Esophagus (tissue), 2 donors: Measurements from ENCODE around the gene PNMA8A. TPM values are rescaled to one million over a fixed set of nuclear protein-coding genes. Genes with fewer than 3 reads are reported as not detected.
A peak's percentile ranks its signal among the peaks of the same experiment; 100 is the strongest.

Source experiments
- H3K27ac ChIP-seq, 2 donors: one replicate each; pipeline ENCODE4 v1.5.1; 2013; ENCODE audit warnings: low read depth in 2 of 2, mild to moderate bottlenecking in 2 of 2, inconsistent platforms in 1 of 2, low read length in 1 of 2, moderate library complexity in 1 of 2
- H3K27me3 ChIP-seq, 2 donors: one replicate each; pipeline ENCODE4 v1.6.1; 2013; ENCODE audit warnings: low read length in 2 of 2, control low read depth in 1 of 2, mild to moderate bottlenecking in 1 of 2; ENCODE audit not compliant: insufficient read depth in 2 of 2, control insufficient read depth in 1 of 2
- H3K36me3 ChIP-seq, 2 donors: one replicate each; pipeline ENCODE4 v1.6.1; 2013; ENCODE audit warnings: low read length in 1 of 2; ENCODE audit not compliant: control insufficient read depth in 2 of 2, insufficient read depth in 2 of 2
- H3K4me1 ChIP-seq, 2 donors: one replicate each; pipeline ENCODE4 v1.6.1; 2013; ENCODE audit warnings: low read length in 1 of 2; ENCODE audit not compliant: control insufficient read depth in 2 of 2, insufficient read depth in 2 of 2
- H3K4me3 ChIP-seq, 2 donors: one replicate each; pipeline ENCODE4 v1.5.1; 2013; ENCODE audit warnings: low read length in 2 of 2, mild to moderate bottlenecking in 2 of 2, low read depth in 1 of 2, moderate library complexity in 1 of 2
- H3K9me3 ChIP-seq, 2 donors: one replicate each; pipeline ENCODE4 v1.6.1; 2013; ENCODE audit warnings: mild to moderate bottlenecking in 2 of 2, low read depth in 1 of 2, low read length in 1 of 2, moderate library complexity in 1 of 2; ENCODE audit not compliant: control insufficient read depth in 2 of 2, insufficient read depth in 1 of 2
- WGBS, 2 donors: extraction: QIAGEN DNeasy Blood & Tissue Kit; methylation state at CpG; one replicate each; pipeline ENCODE4 v1.1.7; 2013; 5-methylcytosine and 5-hydroxymethylcytosine counted together
- polyA plus RNA-seq, 2 donors: library from polyadenylated mRNA; stranded (reverse); fragments of 200-250 nt; gene quantifications; one replicate each; pipeline ENCODE4 v1.2.3, GENCODE V29; 2013
- donor health status: healthy with polysubstance abuse.
- donor health status: Bipolar disorder and iron deficiency.

Gene PNMA8A
- polyA plus RNA-seq, 2 donors: 0.02 to 0.10 TPM

DNA sequence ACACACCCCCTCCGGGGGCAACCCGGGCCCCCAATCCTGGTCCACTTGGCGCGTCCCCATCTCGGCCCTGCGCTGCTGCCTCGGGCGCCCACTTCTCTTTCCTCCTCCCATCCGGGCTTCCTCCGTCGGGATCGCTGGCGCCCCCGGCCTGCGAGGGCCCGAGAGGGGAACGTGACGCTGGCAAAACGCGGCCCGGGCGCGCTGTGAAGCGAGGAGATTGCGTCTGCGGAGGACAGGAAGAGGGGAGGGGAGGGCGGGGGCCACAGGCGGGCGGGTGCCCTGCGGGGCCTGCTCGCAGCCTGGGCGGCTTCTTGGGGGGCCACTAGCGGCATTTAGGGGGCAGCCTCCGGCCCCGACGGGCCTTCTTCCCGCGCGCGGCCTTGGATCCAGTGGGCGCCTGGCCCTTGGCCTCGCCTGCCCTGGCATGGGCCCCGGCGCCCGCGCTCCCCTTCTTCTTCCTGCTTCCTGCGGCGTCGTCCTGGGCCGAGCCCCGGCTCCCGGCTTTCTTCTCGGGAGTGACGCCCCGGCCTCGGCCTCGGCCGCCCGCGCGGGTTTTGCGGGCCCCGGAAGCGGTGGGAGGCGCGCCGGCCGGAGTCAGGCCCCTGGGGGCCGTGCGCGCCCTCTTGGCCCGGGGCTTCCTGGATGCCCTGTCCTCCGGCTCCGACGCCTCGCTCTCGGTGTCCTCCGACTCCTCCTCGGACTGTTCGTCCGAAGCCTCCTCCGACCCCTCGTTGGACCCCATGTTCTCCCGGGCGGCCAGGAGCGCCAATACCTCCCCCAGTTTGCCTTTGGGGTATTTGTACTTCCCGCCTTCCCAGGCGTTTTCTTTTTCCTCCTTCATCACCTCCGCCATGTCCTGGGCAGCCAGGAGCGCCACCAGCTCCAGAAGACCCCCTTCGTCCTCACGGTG is 22.1 kb upstream of the PNMA8A start:
- H3K27me3 ChIP-seq: peaks cover 0 to 2% of the 10 kb centered on the region in 2 donors
- H3K4me3 ChIP-seq: peak overlapping the region; percentile 4 to 28
- peak overlapping the region in 1 of 2 donors; percentile 11 for H3K27ac ChIP-seq
- H3K9me3 ChIP-seq: no peaks in the 10 kb centered on the region
- WGBS, 2 donors: 15 to 24% methylated on average over 72 to 92 of the region's 92 CpGs
- peaks cover 3 to 5% of the 10 kb centered on the region in 2 donors for H3K4me1 ChIP-seq
- no peaks in the 10 kb centered on the region for H3K36me3 ChIP-seq

DNA sequence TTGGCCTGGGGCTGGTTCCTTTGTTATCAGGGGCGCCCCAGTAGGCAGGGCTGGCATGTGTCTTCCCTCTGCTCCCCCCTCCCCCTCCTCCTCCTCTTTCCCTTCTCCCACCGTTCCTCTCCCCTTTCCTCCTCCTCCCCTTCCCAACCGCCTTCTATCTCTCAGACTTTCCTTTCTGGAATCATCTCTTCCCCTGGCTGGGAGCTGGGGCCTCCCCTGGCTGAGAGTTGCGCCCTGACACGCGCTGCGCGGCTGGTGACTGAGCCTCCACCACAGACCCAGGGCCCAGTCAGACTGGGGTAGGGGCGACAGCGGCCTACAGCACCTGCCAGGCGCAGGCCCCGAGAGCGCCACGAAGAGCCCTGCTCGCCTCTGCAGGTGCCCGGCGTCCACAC is 21.5 kb upstream of the PNMA8A start:
- Histone ChIP-seq H3K9me3 (no peaks in the 10 kb centered on the region), H3K36me3 (no peaks in the 10 kb centered on the region), H3K27me3 (peaks cover 0 to 2% of the 10 kb centered on the region in 2 donors), H3K27ac (peak overlapping the region in 1 of 2 donors; percentile 11), H3K4me1 (peaks cover 3 to 5% of the 10 kb centered on the region in 2 donors), H3K4me3 (peak overlapping the region in 1 of 2 donors; percentile 4)
- 37 to 49% methylated on average over 17 of the region's 17 CpGs for WGBS, 2 donors

DNA sequence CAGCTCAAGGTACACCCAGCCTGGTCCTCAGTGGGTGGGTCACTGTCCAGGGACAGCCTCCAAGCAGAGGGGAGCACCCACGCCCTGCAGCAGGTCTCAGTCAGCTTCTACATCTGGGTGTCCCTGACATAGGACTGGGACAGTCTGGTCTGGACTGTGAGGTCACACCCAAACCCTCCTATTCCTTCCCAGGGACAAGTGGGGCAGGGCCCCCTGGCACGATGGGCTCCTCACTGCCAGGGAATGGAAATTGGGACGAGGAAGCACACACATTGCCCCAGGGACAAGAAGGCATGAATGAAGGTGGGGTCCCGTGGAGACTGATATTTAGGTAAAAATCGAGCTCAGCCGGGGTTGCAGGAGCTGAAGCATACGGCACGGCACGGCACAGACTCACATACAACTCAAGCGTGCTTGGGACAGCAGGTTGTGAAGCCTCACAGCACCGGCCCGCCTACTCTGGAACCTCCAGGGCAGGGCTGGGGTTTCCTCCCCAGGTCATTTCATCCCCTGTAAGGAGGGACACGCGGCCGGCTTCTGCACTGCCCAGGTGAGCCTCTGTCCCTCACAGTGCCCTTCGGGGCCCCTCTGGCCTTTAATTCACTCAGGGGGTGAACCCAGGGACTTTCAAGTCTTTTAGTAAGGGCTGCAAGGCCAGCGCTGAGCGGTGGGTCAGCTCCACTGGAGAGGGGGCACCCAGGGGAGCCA is 20.8 kb upstream of the PNMA8A start:
- Histone ChIP-seq H3K27me3 (peaks cover 0 to 2% of the 10 kb centered on the region in 2 donors), H3K4me1 (peaks cover 5 to 6% of the 10 kb centered on the region in 2 donors), H3K27ac (no peak overlapping the region), H3K36me3 (no peaks in the 10 kb centered on the region), H3K4me3 (no peak overlapping the region), H3K9me3 (no peaks in the 10 kb centered on the region)
- WGBS, 2 donors: 69 to 71% methylated on average over 18 of the region's 18 CpGs

GRCh38 chr19:46490774-46491173 is 19.4 kb upstream of the PNMA8A start:
- Histone ChIP-seq H3K36me3 (no peaks in the 10 kb centered on the region), H3K9me3 (no peaks in the 10 kb centered on the region), H3K4me1 (peaks cover 5 to 6% of the 10 kb centered on the region in 2 donors), H3K4me3 (no peak overlapping the region), H3K27me3 (peaks cover 0 to 2% of the 10 kb centered on the region in 2 donors), H3K27ac (no peak overlapping the region)
- 80 to 87% methylated on average over 9 of the region's 9 CpGs for WGBS, 2 donors

GRCh38 chr19:46489445-46490272 is 18.3 kb upstream of the PNMA8A start:
- WGBS, 2 donors: 13 to 21% methylated on average over 52 of the region's 52 CpGs
- no peak overlapping the region for H3K4me3 ChIP-seq
- no peak overlapping the region for H3K27ac ChIP-seq
- H3K4me1 ChIP-seq: peaks cover 0 to 6% of the 10 kb centered on the region in 2 donors
- H3K27me3 ChIP-seq: peaks cover 0 to 2% of the 10 kb centered on the region in 2 donors
- no peaks in the 10 kb centered on the region for H3K36me3 ChIP-seq
- H3K9me3 ChIP-seq: no peaks in the 10 kb centered on the region

DNA sequence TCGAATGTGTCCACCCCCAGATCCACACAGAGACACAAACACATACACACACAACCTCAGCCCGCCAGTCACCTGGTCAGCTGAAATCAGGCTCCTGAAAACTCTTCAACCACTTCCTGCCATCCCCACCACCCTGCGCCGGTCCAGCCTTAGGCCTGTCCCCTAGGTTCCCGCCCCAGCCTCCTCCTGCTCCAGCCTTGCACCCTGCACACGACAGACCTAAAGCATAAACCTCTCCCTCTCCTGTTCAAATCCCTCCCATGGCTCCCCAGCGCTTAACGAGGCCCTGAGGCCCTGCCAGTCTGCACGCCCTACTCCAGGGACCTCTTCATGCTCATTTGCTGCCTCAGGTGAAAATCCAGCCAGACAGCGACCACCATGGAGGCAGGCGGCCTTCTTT is 17.2 kb upstream of the PNMA8A start:
- Histone ChIP-seq H3K4me1 (peaks cover 0 to 4% of the 10 kb centered on the region in 2 donors), H3K36me3 (no peaks in the 10 kb centered on the region), H3K4me3 (no peak overlapping the region), H3K27me3 (peaks cover 0 to 2% of the 10 kb centered on the region in 2 donors), H3K27ac (no peak overlapping the region), H3K9me3 (no peaks in the 10 kb centered on the region)
- 55 to 59% methylated on average over 11 of the region's 11 CpGs for WGBS, 2 donors

DNA sequence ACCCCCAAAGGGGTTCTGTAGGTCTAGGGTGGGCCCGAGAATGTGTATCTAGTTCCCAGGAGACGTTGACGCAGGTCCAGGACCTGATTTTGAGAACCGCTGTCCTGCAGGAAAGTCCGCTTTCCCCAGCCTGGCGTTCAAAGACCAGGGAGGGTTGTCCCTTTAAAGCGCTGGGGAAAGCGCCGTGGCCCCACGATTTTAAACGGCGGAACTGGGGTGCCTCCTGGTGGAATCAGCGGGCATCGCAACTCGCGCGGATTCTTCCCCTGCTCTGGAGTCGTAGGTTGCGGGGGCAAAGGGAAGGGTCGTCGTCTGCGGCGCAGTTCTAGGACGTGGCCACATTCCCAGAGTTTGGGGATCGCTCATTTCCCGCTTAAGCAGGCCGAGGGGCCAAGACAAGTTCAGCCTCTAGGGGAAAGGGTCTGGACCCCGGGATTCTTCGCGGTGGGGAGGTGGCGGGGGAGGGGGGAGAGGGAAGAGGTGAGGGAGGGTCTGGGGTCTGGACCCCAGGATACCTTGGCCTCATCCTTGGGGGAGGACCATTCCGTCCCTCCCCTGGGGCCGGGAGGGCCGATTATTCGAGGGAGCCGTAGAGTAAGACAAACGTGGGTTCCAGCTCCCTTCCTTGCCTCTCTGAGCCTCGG is 16.6 kb upstream of the PNMA8A start:
- Histone ChIP-seq H3K27me3 (peaks cover 0 to 2% of the 10 kb centered on the region in 2 donors), H3K36me3 (no peaks in the 10 kb centered on the region), H3K4me3 (no peak overlapping the region), H3K4me1 (peaks cover 0 to 4% of the 10 kb centered on the region in 2 donors), H3K27ac (no peak overlapping the region), H3K9me3 (no peaks in the 10 kb centered on the region)
- 6 to 7% methylated on average over 36 to 38 of the region's 38 CpGs for WGBS, 2 donors

DNA sequence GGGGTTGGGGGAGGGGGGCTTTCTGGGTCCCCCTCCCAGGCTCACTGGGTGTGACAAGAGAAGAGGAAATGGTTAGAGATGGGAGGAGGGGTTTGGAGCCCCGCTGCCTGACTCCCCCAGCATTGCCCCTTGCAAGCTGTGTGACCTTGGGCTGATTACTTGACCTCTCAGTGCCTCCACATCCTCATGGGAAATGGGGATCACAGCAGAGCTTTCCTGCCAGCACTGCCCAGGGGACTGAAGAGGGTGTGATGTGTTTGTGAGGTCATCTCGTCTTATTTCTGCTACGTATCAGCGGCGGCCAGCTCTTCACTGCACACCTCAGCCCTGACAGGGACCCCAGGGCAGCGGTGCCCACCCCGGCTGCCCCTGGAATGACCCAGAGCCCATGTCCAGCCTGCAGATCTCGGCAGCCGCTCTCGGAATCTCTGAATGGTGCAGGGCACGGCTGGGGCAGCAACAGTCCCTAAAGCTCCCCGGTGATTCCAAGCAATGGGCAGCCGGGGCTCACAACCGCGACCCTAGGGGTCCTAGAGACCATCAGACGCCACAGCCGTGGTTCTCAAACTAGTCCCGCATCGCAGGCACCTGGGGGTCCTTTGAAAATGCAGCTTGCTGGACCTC is 15.9 kb upstream of the PNMA8A start:
- H3K27me3 ChIP-seq: peaks cover 0 to 2% of the 10 kb centered on the region in 2 donors

More for the DNA sequence above, 15.9 kb upstream of the PNMA8A start:
- 19 to 21% methylated on average over 19 of the region's 19 CpGs for WGBS, 2 donors
- Histone ChIP-seq H3K36me3 (no peaks in the 10 kb centered on the region), H3K9me3 (no peaks in the 10 kb centered on the region), H3K27ac (no peak overlapping the region), H3K4me1 (peaks cover 0 to 4% of the 10 kb centered on the region in 2 donors), H3K4me3 (no peak overlapping the region)
